Measurements from ENCODE around the gene PARP6.

GRCh38 chr15:72236381-72237003, 35.9 kb downstream of the PARP6 start:
- TF ChIP-seq, protein P1, sequence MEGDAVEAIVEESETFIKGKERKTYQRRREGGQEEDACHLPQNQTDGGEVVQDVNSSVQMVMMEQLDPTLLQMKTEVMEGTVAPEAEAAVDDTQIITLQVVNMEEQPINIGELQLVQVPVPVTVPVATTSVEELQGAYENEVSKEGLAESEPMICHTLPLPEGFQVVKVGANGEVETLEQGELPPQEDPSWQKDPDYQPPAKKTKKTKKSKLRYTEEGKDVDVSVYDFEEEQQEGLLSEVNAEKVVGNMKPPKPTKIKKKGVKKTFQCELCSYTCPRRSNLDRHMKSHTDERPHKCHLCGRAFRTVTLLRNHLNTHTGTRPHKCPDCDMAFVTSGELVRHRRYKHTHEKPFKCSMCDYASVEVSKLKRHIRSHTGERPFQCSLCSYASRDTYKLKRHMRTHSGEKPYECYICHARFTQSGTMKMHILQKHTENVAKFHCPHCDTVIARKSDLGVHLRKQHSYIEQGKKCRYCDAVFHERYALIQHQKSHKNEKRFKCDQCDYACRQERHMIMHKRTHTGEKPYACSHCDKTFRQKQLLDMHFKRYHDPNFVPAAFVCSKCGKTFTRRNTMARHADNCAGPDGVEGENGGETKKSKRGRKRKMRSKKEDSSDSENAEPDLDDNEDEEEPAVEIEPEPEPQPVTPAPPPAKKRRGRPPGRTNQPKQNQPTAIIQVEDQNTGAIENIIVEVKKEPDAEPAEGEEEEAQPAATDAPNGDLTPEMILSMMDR (IDR thresholded peaks at IDR 0.05), result no peak
- TF ChIP-seq, protein P2, sequence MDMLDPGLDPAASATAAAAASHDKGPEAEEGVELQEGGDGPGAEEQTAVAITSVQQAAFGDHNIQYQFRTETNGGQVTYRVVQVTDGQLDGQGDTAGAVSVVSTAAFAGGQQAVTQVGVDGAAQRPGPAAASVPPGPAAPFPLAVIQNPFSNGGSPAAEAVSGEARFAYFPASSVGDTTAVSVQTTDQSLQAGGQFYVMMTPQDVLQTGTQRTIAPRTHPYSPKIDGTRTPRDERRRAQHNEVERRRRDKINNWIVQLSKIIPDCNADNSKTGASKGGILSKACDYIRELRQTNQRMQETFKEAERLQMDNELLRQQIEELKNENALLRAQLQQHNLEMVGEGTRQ (IDR thresholded peaks at IDR 0.05; ENCODE audit: borderline replicate concordance, low read depth, low read length), result no peak
- TF ChIP-seq, protein P3, sequence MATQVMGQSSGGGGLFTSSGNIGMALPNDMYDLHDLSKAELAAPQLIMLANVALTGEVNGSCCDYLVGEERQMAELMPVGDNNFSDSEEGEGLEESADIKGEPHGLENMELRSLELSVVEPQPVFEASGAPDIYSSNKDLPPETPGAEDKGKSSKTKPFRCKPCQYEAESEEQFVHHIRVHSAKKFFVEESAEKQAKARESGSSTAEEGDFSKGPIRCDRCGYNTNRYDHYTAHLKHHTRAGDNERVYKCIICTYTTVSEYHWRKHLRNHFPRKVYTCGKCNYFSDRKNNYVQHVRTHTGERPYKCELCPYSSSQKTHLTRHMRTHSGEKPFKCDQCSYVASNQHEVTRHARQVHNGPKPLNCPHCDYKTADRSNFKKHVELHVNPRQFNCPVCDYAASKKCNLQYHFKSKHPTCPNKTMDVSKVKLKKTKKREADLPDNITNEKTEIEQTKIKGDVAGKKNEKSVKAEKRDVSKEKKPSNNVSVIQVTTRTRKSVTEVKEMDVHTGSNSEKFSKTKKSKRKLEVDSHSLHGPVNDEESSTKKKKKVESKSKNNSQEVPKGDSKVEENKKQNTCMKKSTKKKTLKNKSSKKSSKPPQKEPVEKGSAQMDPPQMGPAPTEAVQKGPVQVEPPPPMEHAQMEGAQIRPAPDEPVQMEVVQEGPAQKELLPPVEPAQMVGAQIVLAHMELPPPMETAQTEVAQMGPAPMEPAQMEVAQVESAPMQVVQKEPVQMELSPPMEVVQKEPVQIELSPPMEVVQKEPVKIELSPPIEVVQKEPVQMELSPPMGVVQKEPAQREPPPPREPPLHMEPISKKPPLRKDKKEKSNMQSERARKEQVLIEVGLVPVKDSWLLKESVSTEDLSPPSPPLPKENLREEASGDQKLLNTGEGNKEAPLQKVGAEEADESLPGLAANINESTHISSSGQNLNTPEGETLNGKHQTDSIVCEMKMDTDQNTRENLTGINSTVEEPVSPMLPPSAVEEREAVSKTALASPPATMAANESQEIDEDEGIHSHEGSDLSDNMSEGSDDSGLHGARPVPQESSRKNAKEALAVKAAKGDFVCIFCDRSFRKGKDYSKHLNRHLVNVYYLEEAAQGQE (IDR thresholded peaks at IDR 0.05; ENCODE audit: low read depth, low read length), result no peak
- TF ChIP-seq CHD2 (IDR thresholded peaks at IDR 0.05; ENCODE audit: low read length, partially characterized antibody), result no peak

Measured in SK-N-SH (cell line).